ENCODE data around the gene RXRB.

- TF ChIP-seq CTCF (conservative IDR thresholded peaks at IDR 0.05; ENCODE audit: low read length), result no peak
- no peak for TF ChIP-seq EZH2phosphoT487 (IDR thresholded peaks at IDR 0.05; ENCODE audit: borderline replicate concordance)
Measured at GRCh38 chr6:33185190-33185589, 15.3 kb downstream of the RXRB start.
